Smooth muscle cell (in vitro differentiated cells): ENCODE results near the gene MGRN1. TPM values are rescaled to one million over a fixed set of nuclear protein-coding genes. Genes with fewer than 3 reads are reported as not detected.

ENCODE experiments used
- DNase-seq: peaks from one replicate; lab custom pipeline; 2025; ENCODE audit not compliant: unreplicated experiment; lab: John Stamatoyannopoulos, UW
- H2AFZ ChIP-seq: fragments of 200-600 bp; sonication (generic); 2 replicates; pipeline ENCODE4 v1.6.0; 2016; ENCODE audit warnings: antibody characterized with exemption, low read depth, mild to moderate bottlenecking
- H3F3A ChIP-seq: fragments of 200-600 bp; sonication (generic); 2 replicates; pipeline ENCODE4 v1.6.0; 2017; ENCODE audit warnings: antibody characterized with exemption, low read depth
- H3K27ac ChIP-seq: fragments of 200-600 bp; sonication (generic); 2 replicates; pipeline ENCODE4 v1.5.1; 2016; ENCODE audit warnings: low read depth, mild to moderate bottlenecking
- H3K27me3 ChIP-seq: fragments of 200-600 bp; sonication (generic); 2 replicates; pipeline ENCODE4 v1.6.1; 2016; ENCODE audit warnings: low read depth, mild to moderate bottlenecking
- H3K36me3 ChIP-seq: fragments of 200-600 bp; sonication (generic); 2 replicates; pipeline ENCODE4 v1.5.1; 2016; ENCODE audit warnings: low read depth
- H3K4me1 ChIP-seq: fragments of 200-600 bp; sonication (generic); 2 replicates; pipeline ENCODE4 v1.5.1; 2016; ENCODE audit warnings: low read depth
- H3K4me2 ChIP-seq: fragments of 200-600 bp; sonication (generic); 2 replicates; pipeline ENCODE4 v1.6.0; 2016; ENCODE audit warnings: mild to moderate bottlenecking
- H3K4me3 ChIP-seq: fragments of 200-600 bp; sonication (generic); 2 replicates; pipeline ENCODE4 v1.5.1; 2016; ENCODE audit warnings: mild to moderate bottlenecking
- H3K79me2 ChIP-seq: fragments of 200-600 bp; sonication (generic); 2 replicates; pipeline ENCODE4 v1.6.0; 2016; ENCODE audit warnings: low read depth, mild to moderate bottlenecking
- H3K9ac ChIP-seq: fragments of 200-600 bp; sonication (generic); 2 replicates; pipeline ENCODE4 v1.6.0; 2016; ENCODE audit warnings: low read depth
- H3K9me3 ChIP-seq: fragments of 200-600 bp; sonication (generic); replicated peaks from 2 replicates; pipeline ENCODE4 v1.5.1; 2016; ENCODE audit warnings: low read depth
- H4K20me1 ChIP-seq: fragments of 200-600 bp; sonication (generic); 2 replicates; pipeline ENCODE4 v1.6.0; 2016; ENCODE audit warnings: low read depth
- WGBS: methylation state at CpG from one replicate; pipeline ENCODE4 v1.1.7; 2016; ENCODE audit warnings: low lambda C conversion rate; 5-methylcytosine and 5-hydroxymethylcytosine counted together
- polyA plus RNA-seq: library from polyadenylated mRNA; unstranded; fragments of >200 nt; fragmentation: Nextera tagmentation; extraction: Ambion mirVana; gene quantifications from 2 replicates; pipeline ENCODE4 v1.2.1, GENCODE V29; 2016
- total RNA-seq: library from RNA; depleted of rRNA; stranded (reverse); fragments of >200 nt; gene quantifications from 2 replicates; pipeline ENCODE4 v1.2.3, GENCODE V29; 2014
- TF ChIP-seq, protein P1 (sequence below): fragments of 200-600 bp; sonication (generic); IDR thresholded peaks from 2 replicates; pipeline ENCODE4 v1.5.1; 2017; ENCODE audit warnings: borderline replicate concordance, mild to moderate bottlenecking, antibody characterized with exemption; ENCODE audit not compliant: insufficient read depth, poor library complexity, severe bottlenecking

MGRN1 gene
- total and polyA plus RNA-seq, 2 experiments from 2014 or later = 22.0 to 23.2 TPM

DNA sequence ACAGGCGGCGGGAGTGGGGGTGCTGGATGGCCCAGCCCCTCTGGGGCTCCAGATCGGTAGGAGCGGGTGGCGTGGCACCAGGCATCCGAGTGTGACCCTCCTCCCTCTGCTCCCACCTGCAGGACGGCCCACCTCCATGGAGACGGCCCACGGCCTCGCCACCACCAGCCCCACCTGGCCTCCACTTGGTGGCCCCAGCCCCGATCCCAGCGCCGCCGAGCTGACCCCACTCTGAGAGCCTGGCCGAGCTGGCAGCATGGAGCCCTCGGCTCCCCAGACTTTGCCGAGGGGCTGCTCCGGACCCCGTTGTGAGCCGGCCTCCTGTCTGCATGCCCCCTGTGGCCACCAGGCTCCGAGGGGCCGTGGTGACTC is 64.0 kb downstream of the MGRN1 start:
- Histone ChIP-seq H3K9ac (no peak overlapping the region), H3K4me2 (no peak overlapping the region), H4K20me1 (no peaks in the 10 kb centered on the region), H3K79me2 (no peaks in the 10 kb centered on the region), H3K27me3 (no peaks in the 10 kb centered on the region), H3K4me1 (no peaks in the 10 kb centered on the region), H3K36me3 (no peaks in the 10 kb centered on the region), H3K27ac (no peak overlapping the region), H2AFZ (no peak overlapping the region), H3K4me3 (no peak overlapping the region), H3F3A (peaks cover 9% of the 10 kb centered on the region), H3K9me3 (no peaks in the 10 kb centered on the region)
- no peak for DNase-seq
- over 99% methylated on average over 16 of the region's 22 CpGs for WGBS
- TF ChIP-seq, protein P1, sequence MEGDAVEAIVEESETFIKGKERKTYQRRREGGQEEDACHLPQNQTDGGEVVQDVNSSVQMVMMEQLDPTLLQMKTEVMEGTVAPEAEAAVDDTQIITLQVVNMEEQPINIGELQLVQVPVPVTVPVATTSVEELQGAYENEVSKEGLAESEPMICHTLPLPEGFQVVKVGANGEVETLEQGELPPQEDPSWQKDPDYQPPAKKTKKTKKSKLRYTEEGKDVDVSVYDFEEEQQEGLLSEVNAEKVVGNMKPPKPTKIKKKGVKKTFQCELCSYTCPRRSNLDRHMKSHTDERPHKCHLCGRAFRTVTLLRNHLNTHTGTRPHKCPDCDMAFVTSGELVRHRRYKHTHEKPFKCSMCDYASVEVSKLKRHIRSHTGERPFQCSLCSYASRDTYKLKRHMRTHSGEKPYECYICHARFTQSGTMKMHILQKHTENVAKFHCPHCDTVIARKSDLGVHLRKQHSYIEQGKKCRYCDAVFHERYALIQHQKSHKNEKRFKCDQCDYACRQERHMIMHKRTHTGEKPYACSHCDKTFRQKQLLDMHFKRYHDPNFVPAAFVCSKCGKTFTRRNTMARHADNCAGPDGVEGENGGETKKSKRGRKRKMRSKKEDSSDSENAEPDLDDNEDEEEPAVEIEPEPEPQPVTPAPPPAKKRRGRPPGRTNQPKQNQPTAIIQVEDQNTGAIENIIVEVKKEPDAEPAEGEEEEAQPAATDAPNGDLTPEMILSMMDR = no peak

GRCh38 chr16:4689091-4689671 is 64.6 kb downstream of the MGRN1 start:
- Histone ChIP-seq H3K79me2 (no peaks in the 10 kb centered on the region), H3K9me3 (no peaks in the 10 kb centered on the region), H4K20me1 (no peaks in the 10 kb centered on the region), H3K27me3 (no peaks in the 10 kb centered on the region), H3F3A (peaks cover 9% of the 10 kb centered on the region), H3K27ac (no peak overlapping the region), H2AFZ (no peak overlapping the region), H3K4me1 (no peaks in the 10 kb centered on the region), H3K9ac (no peak overlapping the region), H3K4me3 (no peak overlapping the region), H3K4me2 (no peak overlapping the region), H3K36me3 (no peaks in the 10 kb centered on the region)
- TF ChIP-seq, protein P1 = no peak
- WGBS = 98% methylated on average over 18 of the region's 21 CpGs
- DNase-seq = no peak

DNA sequence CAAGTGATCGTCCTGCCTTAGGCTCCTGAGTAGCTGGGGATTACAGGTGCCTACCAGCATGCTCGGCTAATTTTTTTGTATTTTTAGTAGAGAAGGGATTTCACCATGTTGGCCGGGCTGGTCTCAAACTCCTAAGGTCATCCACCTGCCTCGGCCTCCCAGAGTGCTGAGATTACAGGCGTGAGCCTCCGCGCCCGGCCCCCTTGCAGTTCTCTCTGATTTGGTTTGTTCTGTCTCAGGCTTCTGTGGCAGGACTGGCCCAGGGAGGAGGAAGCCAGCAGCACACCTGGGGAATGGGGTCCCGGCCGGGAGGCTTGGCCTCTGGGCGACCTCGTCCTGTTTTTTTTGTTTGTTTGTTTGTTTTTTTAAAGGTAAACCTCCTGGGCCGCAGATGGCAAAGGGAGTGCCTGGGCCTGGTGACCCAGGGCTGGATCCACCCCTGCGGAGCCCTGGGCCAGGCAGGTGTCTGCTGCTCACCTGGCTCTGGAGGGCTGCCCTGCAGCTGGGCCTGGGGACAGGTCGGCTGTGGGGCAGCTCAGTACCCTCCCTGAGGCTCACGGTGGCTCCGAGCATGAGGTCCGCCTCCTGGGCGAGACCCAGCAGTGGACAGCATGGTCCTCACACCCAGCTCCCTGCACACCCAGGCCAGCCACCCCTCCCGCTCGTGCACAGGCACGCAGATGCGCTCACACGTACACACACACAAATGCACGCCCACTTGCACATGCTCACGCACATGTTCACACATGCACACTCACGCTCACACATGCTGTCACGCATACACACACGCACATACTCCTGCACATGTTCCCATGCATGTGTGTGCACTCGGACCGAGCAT is 65.5 kb downstream of the MGRN1 start:
- peaks cover 9% of the 10 kb centered on the region for H3F3A ChIP-seq
- H3K79me2 ChIP-seq = no peaks in the 10 kb centered on the region
- no peaks in the 10 kb centered on the region for H3K27me3 ChIP-seq
- H3K4me2 ChIP-seq = no peak overlapping the region
- WGBS = 98% methylated on average over 27 of the region's 31 CpGs
- H3K36me3 ChIP-seq = no peaks in the 10 kb centered on the region
- no peak overlapping the region for H3K9ac ChIP-seq
- H3K9me3 ChIP-seq = no peaks in the 10 kb centered on the region
- H2AFZ ChIP-seq = no peak overlapping the region
- no peak for DNase-seq
- H4K20me1 ChIP-seq = peaks cover 5% of the 10 kb centered on the region
- TF ChIP-seq, protein P1 = no peak
- no peak overlapping the region for H3K27ac ChIP-seq
- H3K4me3 ChIP-seq = no peak overlapping the region
- no peaks in the 10 kb centered on the region for H3K4me1 ChIP-seq
